ENCODE data around the gene GRIN2B.

Gene GRIN2B

DNA sequence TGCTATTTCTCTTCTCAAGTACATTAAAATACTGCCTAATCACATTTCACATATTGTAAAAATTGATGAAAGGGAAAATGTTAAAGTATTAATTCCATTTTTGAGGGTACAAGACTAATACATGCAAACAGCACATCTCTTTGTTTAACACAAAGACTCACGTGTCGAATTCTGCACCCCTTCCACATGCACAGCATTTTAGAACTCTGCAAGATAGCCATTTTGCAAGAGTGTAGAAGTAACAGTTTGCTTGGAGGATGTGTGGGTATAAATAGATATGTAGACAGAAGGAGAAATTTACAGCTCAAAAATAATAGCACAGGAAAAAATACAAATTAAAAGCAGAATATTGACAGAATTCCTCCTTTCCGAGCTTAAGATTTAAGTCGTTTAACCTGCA is 2.5 kb downstream of the GRIN2B start:
- H3K4me3 ChIP-seq (ENCODE audit: low read depth, low read length) = no peak overlapping the region
- DNase-seq (ENCODE audit: low read depth, low spot score) = no peak
- TF ChIP-seq, protein P1, sequence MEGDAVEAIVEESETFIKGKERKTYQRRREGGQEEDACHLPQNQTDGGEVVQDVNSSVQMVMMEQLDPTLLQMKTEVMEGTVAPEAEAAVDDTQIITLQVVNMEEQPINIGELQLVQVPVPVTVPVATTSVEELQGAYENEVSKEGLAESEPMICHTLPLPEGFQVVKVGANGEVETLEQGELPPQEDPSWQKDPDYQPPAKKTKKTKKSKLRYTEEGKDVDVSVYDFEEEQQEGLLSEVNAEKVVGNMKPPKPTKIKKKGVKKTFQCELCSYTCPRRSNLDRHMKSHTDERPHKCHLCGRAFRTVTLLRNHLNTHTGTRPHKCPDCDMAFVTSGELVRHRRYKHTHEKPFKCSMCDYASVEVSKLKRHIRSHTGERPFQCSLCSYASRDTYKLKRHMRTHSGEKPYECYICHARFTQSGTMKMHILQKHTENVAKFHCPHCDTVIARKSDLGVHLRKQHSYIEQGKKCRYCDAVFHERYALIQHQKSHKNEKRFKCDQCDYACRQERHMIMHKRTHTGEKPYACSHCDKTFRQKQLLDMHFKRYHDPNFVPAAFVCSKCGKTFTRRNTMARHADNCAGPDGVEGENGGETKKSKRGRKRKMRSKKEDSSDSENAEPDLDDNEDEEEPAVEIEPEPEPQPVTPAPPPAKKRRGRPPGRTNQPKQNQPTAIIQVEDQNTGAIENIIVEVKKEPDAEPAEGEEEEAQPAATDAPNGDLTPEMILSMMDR (IDR thresholded peaks at IDR 0.05; ENCODE audit: low read depth, low read length) = no peak
- in situ Hi-C loops (cut with HindIII; ENCODE audit: low sequenced_read_pairs) = no loop called here

DNA sequence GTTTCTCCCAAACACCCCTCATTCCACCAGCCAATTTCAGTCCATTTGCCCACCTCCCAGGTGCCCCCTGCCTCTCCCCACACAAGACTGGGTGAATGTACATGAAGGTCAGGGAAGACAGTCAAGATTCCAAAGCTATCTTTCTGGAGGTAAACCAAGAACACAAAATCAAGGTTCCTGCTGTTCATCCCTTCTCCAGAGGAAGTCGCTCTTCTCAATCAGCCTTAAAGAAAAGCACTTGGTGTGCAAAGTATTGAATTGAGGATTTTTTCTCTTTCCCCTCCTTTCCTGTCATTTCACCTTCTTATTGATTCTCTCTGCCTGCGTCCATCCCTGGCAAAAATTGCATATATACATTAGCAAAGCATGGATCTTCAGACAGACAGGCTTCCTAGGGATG is 4.5 kb downstream of the GRIN2B start:
- TF ChIP-seq, protein P1 (IDR thresholded peaks at IDR 0.05; ENCODE audit: low read depth, low read length) = no peak
- in situ Hi-C loops (cut with HindIII; ENCODE audit: low sequenced_read_pairs) = no loop called here
- DNase-seq (ENCODE audit: low read depth, low spot score) = no peak
- no peak overlapping the region for H3K4me3 ChIP-seq (ENCODE audit: low read depth, low read length)

DNA sequence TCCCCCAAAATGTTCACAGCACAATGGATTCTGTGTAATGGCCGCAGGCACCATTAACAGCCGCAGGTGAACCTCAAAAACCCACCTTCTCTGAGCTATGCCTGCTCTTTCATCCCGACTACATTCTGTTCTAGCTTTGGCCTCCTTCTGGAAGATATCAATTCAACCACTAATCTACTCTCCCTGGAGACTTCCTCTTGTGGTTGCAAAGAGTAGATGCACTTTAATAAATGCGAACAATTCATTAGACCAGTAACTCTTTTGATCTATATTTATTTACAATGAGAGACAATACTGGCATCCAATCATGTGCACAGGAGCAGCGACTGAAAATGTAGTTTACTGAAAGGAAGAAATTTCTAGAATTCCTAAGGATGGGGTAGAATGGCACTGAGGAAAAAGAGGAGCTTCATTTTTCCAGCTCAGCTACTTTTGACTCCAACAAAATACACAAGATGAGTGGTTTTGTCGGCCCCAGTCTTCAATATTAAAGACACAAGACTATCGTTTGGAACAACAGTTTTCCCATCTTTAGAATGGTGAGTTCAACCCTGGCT is 5.3 kb downstream of the GRIN2B start:
- TF ChIP-seq, protein P1 (IDR thresholded peaks at IDR 0.05; ENCODE audit: low read depth, low read length) = no peak
- in situ Hi-C loops (cut with HindIII; ENCODE audit: low sequenced_read_pairs) = no loop called here

DNA sequence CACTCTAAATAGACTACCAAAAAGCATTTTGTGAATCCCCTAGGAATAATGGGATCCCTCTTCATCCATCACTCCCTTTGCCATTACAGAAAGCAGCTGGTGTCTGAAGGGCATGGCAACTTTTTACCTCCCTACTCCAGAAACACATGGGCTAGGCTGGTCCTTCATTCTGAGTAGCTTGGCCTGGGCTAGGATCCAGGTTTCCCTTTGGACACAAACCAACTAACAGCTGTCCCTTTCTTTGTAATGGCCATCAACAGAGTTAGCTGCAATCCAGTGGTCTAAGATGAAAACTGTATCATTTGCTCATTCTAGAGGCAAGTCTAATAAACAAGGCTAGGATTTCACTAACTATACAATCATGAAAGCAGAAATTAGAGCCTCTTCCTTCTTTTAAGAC is 7.4 kb downstream of the GRIN2B start:
- in situ Hi-C loops (cut with HindIII; ENCODE audit: low sequenced_read_pairs) = no loop called here
- DNase-seq (ENCODE audit: low read depth, low spot score) = no peak
- no peak overlapping the region for H3K4me3 ChIP-seq (ENCODE audit: low read depth, low read length)
- TF ChIP-seq, protein P1 (IDR thresholded peaks at IDR 0.05; ENCODE audit: low read depth, low read length) = no peak

More for the DNA sequence above, 5.3 kb downstream of the GRIN2B start:
- no peak for DNase-seq (ENCODE audit: low read depth, low spot score)
- H3K4me3 ChIP-seq (ENCODE audit: low read depth, low read length) = no peak overlapping the region

DNA sequence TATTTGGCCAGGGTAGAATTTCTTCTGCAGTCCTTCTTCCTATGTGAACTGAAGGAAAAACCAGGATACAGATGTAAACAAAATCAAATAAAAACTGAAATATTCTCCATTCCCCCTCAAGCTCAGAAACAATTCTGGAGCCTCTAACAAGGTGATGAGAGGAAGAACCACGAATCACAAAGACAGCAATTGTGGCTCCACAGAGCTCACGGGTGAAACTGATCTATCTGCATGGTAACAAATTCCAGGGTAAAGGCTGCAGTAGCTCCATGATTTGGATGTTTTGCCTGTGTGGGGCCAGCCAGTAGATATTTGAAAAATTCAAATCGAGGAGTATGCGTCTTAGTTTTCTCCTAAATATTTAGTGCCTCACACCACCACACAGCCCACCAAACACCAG is 10.6 kb downstream of the GRIN2B start:
- TF ChIP-seq, protein P1 (IDR thresholded peaks at IDR 0.05; ENCODE audit: low read depth, low read length) = no peak
- DNase-seq (ENCODE audit: low read depth, low spot score) = no peak
- no peak overlapping the region for H3K4me3 ChIP-seq (ENCODE audit: low read depth, low read length)
- in situ Hi-C loops (cut with HindIII; ENCODE audit: low sequenced_read_pairs) = no loop called here

DNA sequence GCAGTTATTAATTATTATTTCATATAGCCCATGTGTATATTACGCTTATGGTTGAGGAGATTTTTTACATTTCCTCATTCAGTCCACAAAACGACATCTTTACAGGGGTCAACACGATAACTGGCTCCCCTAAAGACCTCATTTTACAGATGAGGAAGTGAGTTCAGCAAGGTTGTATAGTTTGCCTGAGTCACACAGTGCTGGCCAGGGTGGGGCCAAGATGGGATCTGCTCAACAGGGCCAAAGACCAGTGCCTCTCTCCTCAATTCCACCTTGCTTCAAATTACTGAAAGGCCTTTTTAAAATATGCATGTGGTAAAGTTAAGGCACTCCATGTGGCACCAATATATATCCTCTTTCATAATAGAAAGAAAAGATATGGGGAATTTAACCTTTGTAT is 13.1 kb downstream of the GRIN2B start:
- no peak overlapping the region for H3K4me3 ChIP-seq (ENCODE audit: low read depth, low read length)
- in situ Hi-C loops (cut with HindIII; ENCODE audit: low sequenced_read_pairs) = no loop called here
- TF ChIP-seq, protein P1 (IDR thresholded peaks at IDR 0.05; ENCODE audit: low read depth, low read length) = no peak
- DNase-seq (ENCODE audit: low read depth, low spot score) = no peak

DNA sequence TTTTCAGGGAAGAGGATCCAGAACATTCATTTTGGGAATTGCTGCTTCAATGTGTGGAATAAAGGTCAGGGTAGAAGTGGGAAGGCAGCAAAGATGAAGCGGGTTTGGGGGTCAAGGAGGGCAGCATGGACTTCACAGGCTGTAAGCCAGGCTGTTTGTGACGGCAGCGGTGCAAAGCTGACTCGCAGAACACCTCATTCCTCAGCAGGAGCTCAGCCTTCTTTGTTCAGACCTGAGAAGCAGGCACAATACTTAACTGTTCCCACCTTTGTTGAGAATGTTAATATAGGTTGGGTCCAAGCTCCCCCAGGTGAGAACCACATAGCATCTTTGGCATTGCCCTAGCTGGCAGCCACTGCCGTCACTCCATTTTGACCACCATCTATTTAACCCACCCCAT is 16.7 kb downstream of the GRIN2B start:
- in situ Hi-C loops (cut with HindIII; ENCODE audit: low sequenced_read_pairs) = no loop called here
- TF ChIP-seq, protein P1 (IDR thresholded peaks at IDR 0.05; ENCODE audit: low read depth, low read length) = no peak
- H3K4me3 ChIP-seq (ENCODE audit: low read depth, low read length) = no peak overlapping the region
- DNase-seq (ENCODE audit: low read depth, low spot score) = no peak
